HEK293 (cell line): Measurements from ENCODE around the gene ZNF653.

Experiments used
- CTCF ChIA-PET: fragments of 350-600 bp; formaldehyde crosslinking; extraction: SDS; loops from one replicate; lab custom pipeline; 2021; ENCODE audit warnings: antibody characterized with exemption; lab: Yijun Ruan, JAX
- POLR2A ChIA-PET: fragments of 300-600 bp; formaldehyde crosslinking; extraction: SDS; loops from one replicate; lab custom pipeline; 2020; ENCODE audit warnings: antibody characterized with exemption, inconsistent platforms; lab: Yijun Ruan, JAX
- H3K27ac ChIP-seq: fragments of 200-500 bp; sonication (Bioruptor generic); 2 replicates; pipeline ENCODE4 v1.5.1; 2014; ENCODE audit warnings: low read depth, low read length, control low read depth, inconsistent platforms; ENCODE audit errors: extremely low read depth
- H3K36me3 ChIP-seq, 2 experiments: fragments of 200-500 bp in 1 of 2; sonication (Bioruptor generic) in 1 of 2; 1 replicate in 1 of 2; 2 replicates in 1 of 2; pipeline ENCODE4 v1.5.1; 2014 to 2017; ENCODE audit warnings: inconsistent platforms in 2 of 2, low read length in 2 of 2; ENCODE audit not compliant: control insufficient read depth in 2 of 2, insufficient read depth in 1 of 2
- H3K4me1 ChIP-seq: fragments of 200-500 bp; sonication (Bioruptor generic); 2 replicates; pipeline ENCODE4 v1.5.1; 2014; ENCODE audit warnings: mild to moderate bottlenecking, low read length, inconsistent platforms; ENCODE audit not compliant: control insufficient read depth, insufficient read depth
- H3K4me3 ChIP-seq: 2 replicates; pipeline ENCODE4 v1.5.1; 2011; ENCODE audit warnings: low read depth, mild to moderate bottlenecking, control low read depth, low read length, moderate library complexity
- H3K9me3 ChIP-seq: fragments of 200-500 bp; sonication (Bioruptor generic); 2 replicates; pipeline ENCODE4 v1.5.1; 2014; ENCODE audit warnings: low read depth, low read length, inconsistent platforms; ENCODE audit not compliant: control insufficient read depth, insufficient read depth
- BCL11A ChIP-seq: fragments of 450-650 bp; formaldehyde crosslinking; IDR thresholded peaks from 2 replicates; pipeline ENCODE4 v1.5.1; 2016; ENCODE audit warnings: low read depth, missing biosample characterization, missing genetic modification characterization
- GLI2 ChIP-seq: fragments of 450-650 bp; formaldehyde crosslinking; IDR thresholded peaks from 2 replicates; pipeline ENCODE4; 2017; ENCODE audit warnings: missing biosample characterization, missing genetic modification characterization, low read depth, borderline replicate concordance
- RBAK ChIP-seq: fragments of 450-650 bp; formaldehyde crosslinking; IDR thresholded peaks from 2 replicates; pipeline ENCODE4 v1.5.1; 2016; ENCODE audit warnings: missing biosample characterization, missing genetic modification characterization
- ZBTB17 ChIP-seq: fragments of 450-650 bp; formaldehyde crosslinking; IDR thresholded peaks from 2 replicates; pipeline ENCODE4 v1.5.1; 2016; ENCODE audit warnings: missing biosample characterization, missing genetic modification characterization
- ZBTB49 ChIP-seq: fragments of 450-650 bp; formaldehyde crosslinking; IDR thresholded peaks from 2 replicates; pipeline ENCODE4 v1.5.1; 2016; ENCODE audit warnings: missing biosample characterization, missing genetic modification characterization, low read depth
- ZBTB7A ChIP-seq: fragments of 450-650 bp; formaldehyde crosslinking; IDR thresholded peaks from 2 replicates; pipeline ENCODE4 v1.5.1; 2016; ENCODE audit warnings: low read depth, missing biosample characterization, missing genetic modification characterization
- ZFHX2 ChIP-seq: fragments of 450-650 bp; formaldehyde crosslinking; conservative IDR thresholded peaks from 2 replicates; pipeline ENCODE4 v1.5.1; 2016; ENCODE audit warnings: missing biosample characterization, missing genetic modification characterization
- ZFP41 ChIP-seq: fragments of 450-650 bp; formaldehyde crosslinking; IDR thresholded peaks from 2 replicates; pipeline ENCODE4 v1.5.1; 2016; ENCODE audit warnings: missing biosample characterization, missing genetic modification characterization, borderline replicate concordance
- ZNF19 ChIP-seq: fragments of 450-650 bp; formaldehyde crosslinking; IDR thresholded peaks from 2 replicates; pipeline ENCODE4; 2016; ENCODE audit warnings: missing biosample characterization, missing genetic modification characterization, low read depth
- ZNF2 ChIP-seq: fragments of 450-650 bp; formaldehyde crosslinking; IDR thresholded peaks from 2 replicates; pipeline ENCODE4 v1.5.1; 2016; ENCODE audit warnings: missing biosample characterization, missing genetic modification characterization
- ZNF202 ChIP-seq: fragments of 450-650 bp; formaldehyde crosslinking; IDR thresholded peaks from 2 replicates; pipeline ENCODE4 v1.5.1; 2016; ENCODE audit warnings: missing biosample characterization, missing genetic modification characterization, borderline replicate concordance
- ZNF214 ChIP-seq: fragments of 450-650 bp; formaldehyde crosslinking; IDR thresholded peaks from 2 replicates; pipeline ENCODE4 v1.5.1; 2017; ENCODE audit warnings: missing biosample characterization, mild to moderate bottlenecking, missing genetic modification characterization, borderline replicate concordance
- ZNF23 ChIP-seq: fragments of 450-650 bp; formaldehyde crosslinking; IDR thresholded peaks from 2 replicates; pipeline ENCODE4 v1.5.1; 2016; ENCODE audit warnings: missing biosample characterization, missing genetic modification characterization, borderline replicate concordance
- ZNF292 ChIP-seq: fragments of 450-650 bp; formaldehyde crosslinking; IDR thresholded peaks from 2 replicates; pipeline ENCODE4 v1.5.1; 2016; ENCODE audit warnings: low read depth, missing biosample characterization, missing genetic modification characterization, borderline replicate concordance
- ZNF311 ChIP-seq: fragments of 450-650 bp; formaldehyde crosslinking; IDR thresholded peaks from 2 replicates; pipeline ENCODE4 v1.5.1; 2017; ENCODE audit warnings: missing biosample characterization, missing genetic modification characterization, borderline replicate concordance
- ZNF354C ChIP-seq: fragments of 450-650 bp; formaldehyde crosslinking; IDR thresholded peaks from 2 replicates; pipeline ENCODE4 v1.5.1; 2016; ENCODE audit warnings: missing biosample characterization, missing genetic modification characterization, low read depth, borderline replicate concordance
- ZNF544 ChIP-seq: fragments of 450-650 bp; formaldehyde crosslinking; IDR thresholded peaks from 2 replicates; pipeline ENCODE4 v1.5.0; 2017; ENCODE audit warnings: missing biosample characterization, missing genetic modification characterization
- ZNF621 ChIP-seq: fragments of 450-650 bp; formaldehyde crosslinking; IDR thresholded peaks from 2 replicates; pipeline ENCODE4 v1.5.1; 2017; ENCODE audit warnings: missing biosample characterization, missing genetic modification characterization
- ZNF664 ChIP-seq: fragments of 450-650 bp; formaldehyde crosslinking; IDR thresholded peaks from 2 replicates; pipeline ENCODE4 v1.5.1; 2016; ENCODE audit warnings: missing biosample characterization, missing genetic modification characterization
- ZNF830 ChIP-seq: fragments of 450-650 bp; IDR thresholded peaks from 2 replicates; pipeline ENCODE4 v1.5.0; 2018; ENCODE audit warnings: missing biosample characterization, missing genetic modification characterization, low read depth, mild to moderate bottlenecking, moderate library complexity
- TF ChIP-seq, protein P1 (sequence below): fragments of 450-650 bp; formaldehyde crosslinking; conservative IDR thresholded peaks from 2 replicates; pipeline ENCODE4 v1.5.1; 2016; ENCODE audit warnings: low read depth, missing biosample characterization, missing genetic modification characterization

ZNF653 gene

DNA sequence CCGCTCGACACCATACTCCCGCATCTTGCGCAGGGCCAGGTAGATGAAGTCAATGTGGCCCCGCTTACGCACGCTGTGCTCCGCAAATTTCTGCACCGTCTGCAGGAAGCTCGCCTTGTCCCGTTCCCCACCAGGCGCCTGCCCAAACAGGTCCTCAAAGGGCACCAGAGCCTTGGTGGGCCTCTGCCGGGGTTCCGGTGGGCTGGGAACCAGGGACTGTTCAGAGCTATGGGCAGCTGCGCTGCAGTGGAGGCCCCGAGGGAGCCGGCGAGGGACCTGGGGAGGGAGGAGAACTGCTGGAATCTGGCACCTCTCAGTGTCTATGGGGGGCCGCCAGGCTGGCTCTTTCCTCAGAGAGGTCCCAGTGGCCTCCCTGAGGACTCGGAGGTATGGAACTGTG, 8.3 kb upstream of the ZNF653 start:
- H3K36me3 ChIP-seq = peaks cover 17 to 22% of the 10 kb centered on the region in 2 experiments; a peak in 2 of 3 replicates
- no peak for TF ChIP-seq ZBTB7A (tag by site-specific recombination)
- TF ChIP-seq ZFP41 = no peak
- no peak for TF ChIP-seq RBAK (tag by site-specific recombination)
- TF ChIP-seq, protein P1, sequence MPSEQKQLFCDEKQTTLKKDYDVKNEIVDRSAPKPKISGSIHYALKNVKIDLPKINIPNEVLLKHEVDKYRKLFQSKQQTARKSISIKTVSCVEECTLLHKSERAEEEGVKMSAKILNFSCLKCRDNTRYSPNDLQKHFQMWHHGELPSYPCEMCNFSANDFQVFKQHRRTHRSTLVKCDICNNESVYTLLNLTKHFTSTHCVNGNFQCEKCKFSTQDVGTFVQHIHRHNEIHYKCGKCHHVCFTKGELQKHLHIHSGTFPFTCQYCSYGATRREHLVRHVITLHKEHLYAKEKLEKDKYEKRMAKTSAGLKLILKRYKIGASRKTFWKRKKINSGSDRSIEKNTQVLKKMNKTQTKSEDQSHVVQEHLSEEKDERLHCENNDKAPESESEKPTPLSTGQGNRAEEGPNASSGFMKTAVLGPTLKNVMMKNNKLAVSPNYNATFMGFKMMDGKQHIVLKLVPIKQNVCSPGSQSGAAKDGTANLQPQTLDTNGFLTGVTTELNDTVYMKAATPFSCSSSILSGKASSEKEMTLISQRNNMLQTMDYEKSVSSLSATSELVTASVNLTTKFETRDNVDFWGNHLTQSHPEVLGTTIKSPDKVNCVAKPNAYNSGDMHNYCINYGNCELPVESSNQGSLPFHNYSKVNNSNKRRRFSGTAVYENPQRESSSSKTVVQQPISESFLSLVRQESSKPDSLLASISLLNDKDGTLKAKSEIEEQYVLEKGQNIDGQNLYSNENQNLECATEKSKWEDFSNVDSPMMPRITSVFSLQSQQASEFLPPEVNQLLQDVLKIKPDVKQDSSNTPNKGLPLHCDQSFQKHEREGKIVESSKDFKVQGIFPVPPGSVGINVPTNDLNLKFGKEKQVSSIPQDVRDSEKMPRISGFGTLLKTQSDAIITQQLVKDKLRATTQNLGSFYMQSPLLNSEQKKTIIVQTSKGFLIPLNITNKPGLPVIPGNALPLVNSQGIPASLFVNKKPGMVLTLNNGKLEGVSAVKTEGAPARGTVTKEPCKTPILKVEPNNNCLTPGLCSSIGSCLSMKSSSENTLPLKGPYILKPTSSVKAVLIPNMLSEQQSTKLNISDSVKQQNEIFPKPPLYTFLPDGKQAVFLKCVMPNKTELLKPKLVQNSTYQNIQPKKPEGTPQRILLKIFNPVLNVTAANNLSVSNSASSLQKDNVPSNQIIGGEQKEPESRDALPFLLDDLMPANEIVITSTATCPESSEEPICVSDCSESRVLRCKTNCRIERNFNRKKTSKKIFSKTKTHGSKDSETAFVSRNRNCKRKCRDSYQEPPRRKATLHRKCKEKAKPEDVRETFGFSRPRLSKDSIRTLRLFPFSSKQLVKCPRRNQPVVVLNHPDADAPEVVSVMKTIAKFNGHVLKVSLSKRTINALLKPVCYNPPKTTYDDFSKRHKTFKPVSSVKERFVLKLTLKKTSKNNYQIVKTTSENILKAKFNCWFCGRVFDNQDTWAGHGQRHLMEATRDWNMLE (tag by site-specific recombination) = no peak
- TF ChIP-seq ZFHX2 (tag by site-specific recombination) = no peak
- no peak for TF ChIP-seq ZNF292 (tag by site-specific recombination)
- TF ChIP-seq, all 188 proteins: peak for 0
- CTCF ChIA-PET = interaction anchor here (0.6 kb wide), 1 partner anchor 206 kb away, joined by 3 read pairs; no protein-coding TSS in a partner anchor
- POLR2A ChIA-PET = no interaction called here
- no peaks in the 10 kb centered on the region for H3K9me3 ChIP-seq
- H3K4me1 ChIP-seq = no peaks in the 10 kb centered on the region
- no peak overlapping the region for H3K27ac ChIP-seq
- H3K4me3 ChIP-seq = no peak overlapping the region

GRCh38 chr19:11510444-11510843, 4.8 kb upstream of the ZNF653 start:
- ChIA-PET POLR2A (interaction anchor here (0.7 kb wide), 1 partner anchor 26 kb away, joined by 4 read pairs; no protein-coding TSS in a partner anchor), CTCF (no interaction called here)
- peaks cover 6% of the 10 kb centered on the region for H3K4me1 ChIP-seq
- no peak for TF ChIP-seq ZBTB49 (tag by site-specific recombination)
- TF ChIP-seq ZNF2 (tag by site-specific recombination) = no peak
- TF ChIP-seq ZNF621 (tag by site-specific recombination) = no peak
- TF ChIP-seq ZBTB17 (tag by site-specific recombination) = no peak
- TF ChIP-seq ZNF214 = no peak
- TF ChIP-seq ZNF354C (tag by site-specific recombination) = no peak
- no peak for TF ChIP-seq ZNF311 (tag by site-specific recombination)
- no peak for TF ChIP-seq ZNF830 (tag by site-specific recombination)
- no peak for TF ChIP-seq ZNF202 (tag by site-specific recombination)
- TF ChIP-seq GLI2 = no peak
- TF ChIP-seq ZNF19 = no peak
- TF ChIP-seq BCL11A (tag by site-specific recombination) = no peak
- TF ChIP-seq ZNF544 (tag by site-specific recombination) = no peak
- TF ChIP-seq ZNF664 = no peak
- no peak for TF ChIP-seq ZNF23 (tag by site-specific recombination)
- TF ChIP-seq, all 188 proteins: peak for 0
- Histone ChIP-seq H3K9me3 (no peaks in the 10 kb centered on the region), H3K4me3 (no peak overlapping the region), H3K36me3 (peaks cover 9 to 17% of the 10 kb centered on the region in 2 experiments; a peak in 2 of 3 replicates), H3K27ac (no peak overlapping the region)
